GM21786 (cell line): ENCODE measurements around the gene TRPV6.

Source experiments
- ATAC-seq: cut with Tn5 transposase; IDR thresholded peaks from one replicate; pipeline ENCODE4 v1.9.1; 2021; ENCODE audit not compliant: unreplicated experiment

Gene TRPV6

DNA sequence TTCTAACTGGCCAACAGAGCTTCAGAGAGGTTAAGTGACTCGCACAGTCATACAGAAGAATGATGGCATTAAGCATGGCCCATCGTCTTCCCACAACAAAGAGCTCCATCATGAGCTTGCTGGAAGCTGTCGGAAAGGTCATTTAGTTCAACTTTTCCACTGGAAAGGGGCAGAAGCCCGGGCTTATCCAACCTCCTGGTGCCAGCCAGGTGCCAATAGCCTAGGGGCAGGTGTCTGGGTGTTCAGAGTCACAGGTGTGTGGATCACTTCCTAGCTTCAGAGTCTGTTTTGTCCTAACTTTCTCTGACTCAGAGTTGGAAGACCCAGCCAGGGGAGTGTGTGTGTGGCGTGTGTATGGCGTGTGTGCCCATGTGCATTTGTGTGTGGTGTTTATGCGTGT is 1.3 kb upstream of the TRPV6 start:
- no peak for ATAC-seq

DNA sequence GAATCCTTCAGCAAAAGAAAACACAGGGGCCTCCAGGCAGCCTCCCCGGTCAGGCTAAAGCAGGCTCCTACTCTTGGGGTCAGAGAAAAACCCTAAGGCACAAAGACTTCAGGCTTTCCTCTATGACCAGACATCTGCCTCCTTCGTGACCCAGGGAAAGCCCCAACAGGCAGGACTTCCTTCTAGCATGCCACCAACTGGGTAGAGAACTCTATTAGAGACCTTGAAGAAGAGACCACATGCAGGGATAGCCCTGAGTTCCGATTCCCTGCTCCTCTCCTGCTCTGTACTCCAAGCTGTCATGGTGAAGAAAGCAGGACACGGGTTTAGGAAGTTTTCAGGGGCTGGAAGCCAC is 1.3 kb downstream of the TRPV6 start:
- no peak for ATAC-seq

DNA sequence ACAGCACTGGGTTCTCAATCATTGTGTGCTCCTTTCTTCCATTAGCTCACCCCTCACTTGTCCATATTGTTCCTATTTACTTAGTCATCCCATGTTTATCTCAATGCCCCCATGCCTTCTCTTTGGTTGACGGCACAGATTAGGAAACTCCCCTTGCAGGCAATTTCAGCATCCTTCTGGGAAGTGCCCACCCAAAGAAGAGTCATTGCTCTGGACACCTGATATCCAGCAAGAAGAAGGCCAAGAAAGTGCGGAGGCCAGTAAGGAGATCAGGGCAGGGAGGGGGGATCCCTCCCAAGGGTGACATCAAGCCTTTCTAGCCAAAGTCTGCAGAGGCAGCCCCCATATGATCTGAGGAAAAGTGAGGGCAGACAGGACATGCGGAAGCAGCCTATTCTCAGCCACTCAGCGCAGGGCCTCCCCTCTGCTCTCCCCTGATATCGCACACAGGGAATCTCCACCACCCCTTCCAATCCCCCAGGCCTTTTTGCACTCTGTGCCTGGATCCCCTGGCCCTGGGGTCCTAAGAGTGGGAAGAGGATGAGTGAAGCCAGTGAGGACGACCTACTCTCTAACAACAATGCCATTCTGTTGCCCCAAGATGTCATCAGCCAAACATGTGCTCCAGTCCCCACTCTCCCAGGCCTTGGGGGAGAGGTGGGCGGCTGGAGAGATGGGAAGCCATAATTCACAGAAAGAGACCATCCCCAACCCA is 1.8 kb downstream of the TRPV6 start:
- no peak for ATAC-seq

DNA sequence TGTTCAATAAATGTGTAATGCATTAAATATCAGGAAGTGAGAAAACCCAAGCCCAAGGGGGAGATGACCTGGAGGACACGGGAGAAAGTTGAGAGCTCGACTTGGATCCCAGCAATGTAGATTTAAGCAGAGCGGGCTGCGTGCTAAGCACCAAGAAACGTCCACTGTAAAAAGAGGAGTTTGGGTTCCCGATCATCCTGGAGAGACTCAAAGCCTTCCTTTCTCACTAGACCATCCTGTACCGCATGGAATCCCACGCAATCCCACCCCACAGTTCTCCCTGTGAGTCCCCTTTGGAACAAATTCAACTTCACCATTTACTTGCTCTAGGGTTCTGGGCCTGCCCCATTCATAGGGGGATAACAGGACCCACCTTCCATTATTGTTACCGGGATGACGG is 2.4 kb downstream of the TRPV6 start:
- ATAC-seq: no peak

GRCh38 chr7:142882338-142882678 is 3.2 kb downstream of the TRPV6 start:
- ATAC-seq: no peak

- ATAC-seq: no peak
Measured at GRCh38 chr7:142881586-142882337, 3.8 kb downstream of the TRPV6 start.

GRCh38 chr7:142880876-142881505 is 4.6 kb downstream of the TRPV6 start:
- ATAC-seq: peak; percentile 81

DNA sequence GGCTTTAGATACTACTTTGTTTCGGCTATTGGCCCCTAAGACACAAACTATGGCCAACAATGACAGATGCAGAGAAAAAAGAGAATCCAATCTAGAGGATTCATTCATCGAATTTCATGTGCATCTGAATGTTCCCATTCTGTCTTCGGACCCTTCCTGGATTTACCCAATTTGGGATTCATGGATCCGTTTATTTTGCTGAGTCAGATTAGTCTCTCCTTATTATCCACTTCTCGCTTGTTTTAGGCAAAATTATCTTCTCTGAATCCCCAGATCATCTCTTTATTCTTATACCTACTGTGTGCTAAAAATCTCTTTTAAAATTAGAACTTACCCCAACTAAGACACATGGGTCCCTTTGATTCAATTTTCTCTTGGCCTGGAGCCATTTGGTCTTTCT is 6.5 kb downstream of the TRPV6 start:
- no peak for ATAC-seq

- ATAC-seq: no peak
Measured at GRCh38 chr7:142878315-142878714, 7.2 kb downstream of the TRPV6 start.

GRCh38 chr7:142876991-142877910 is 8.3 kb downstream of the TRPV6 start:
- no peak for ATAC-seq

GRCh38 chr7:142876236-142876960 is 9.1 kb downstream of the TRPV6 start:
- ATAC-seq: no peak

DNA sequence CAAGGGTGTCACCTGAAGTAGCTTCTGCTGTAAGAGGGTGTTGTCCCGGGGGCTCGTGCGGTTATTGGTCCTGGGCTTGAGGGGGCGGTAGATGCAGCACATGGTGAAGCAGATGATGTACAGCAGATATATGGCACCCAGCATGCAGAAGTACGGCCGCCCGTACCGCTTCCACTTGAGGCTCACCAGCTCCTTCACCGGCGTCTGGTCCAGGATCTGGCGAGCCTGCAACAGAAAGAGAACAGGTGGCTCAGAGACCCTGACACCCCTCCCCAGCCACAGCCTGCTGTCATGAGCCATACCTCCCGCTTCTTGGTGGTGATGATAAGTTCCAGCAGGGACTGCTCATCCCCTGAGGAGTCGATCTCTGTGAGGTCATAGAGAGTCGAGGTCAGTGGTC is 10.1 kb downstream of the TRPV6 start:
- ATAC-seq: no peak

DNA sequence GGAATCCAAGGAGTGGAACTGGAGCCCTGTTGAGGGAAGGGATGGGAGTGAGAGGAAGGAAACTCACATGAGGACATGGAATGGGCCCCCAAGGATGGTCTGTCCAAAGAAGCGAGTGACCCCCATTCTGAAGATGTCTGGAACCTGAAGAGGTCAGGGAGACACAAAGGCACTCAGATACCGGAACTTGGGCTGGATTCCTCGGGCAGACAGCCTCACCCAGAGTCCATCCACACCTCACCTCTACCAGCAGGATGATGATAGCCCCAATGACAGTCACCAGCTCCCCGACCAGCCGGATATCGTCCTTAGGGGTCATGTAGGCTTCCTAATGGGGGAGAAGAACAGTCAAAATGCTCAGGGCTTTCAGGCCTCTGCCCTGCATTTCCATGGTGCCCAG is 10.7 kb downstream of the TRPV6 start:
- no peak for ATAC-seq

GRCh38 chr7:142874409-142874808 is 11.1 kb downstream of the TRPV6 start:
- no peak for ATAC-seq

DNA sequence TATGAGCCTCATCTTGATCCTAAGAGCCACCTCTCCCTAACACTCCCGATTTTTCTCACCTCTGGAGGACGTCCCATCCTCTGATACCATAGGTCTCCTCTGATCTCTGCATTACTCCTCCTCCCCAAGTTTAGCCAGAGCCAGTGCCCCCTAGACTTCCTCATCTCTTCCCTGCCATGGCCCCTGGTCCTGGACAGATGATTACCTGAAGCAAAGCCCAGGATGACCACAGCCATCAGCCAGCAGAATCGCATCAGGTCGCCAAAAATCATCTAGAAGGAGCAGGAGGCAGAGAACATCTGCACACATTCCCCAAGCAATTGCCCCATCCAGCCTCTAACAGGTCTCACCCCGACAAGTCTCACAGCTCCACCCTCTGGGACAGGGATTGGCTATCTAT is 11.7 kb downstream of the TRPV6 start:
- ATAC-seq: no peak

GRCh38 chr7:142873281-142873784 is 12.2 kb downstream of the TRPV6 start:
- peak; percentile 69 for ATAC-seq

- no peak for ATAC-seq
Measured at GRCh38 chr7:142872106-142872675, 13.4 kb downstream of the TRPV6 start.

- no peak for ATAC-seq
Measured at GRCh38 chr7:142871260-142872105, 14.1 kb downstream of the TRPV6 start.

DNA sequence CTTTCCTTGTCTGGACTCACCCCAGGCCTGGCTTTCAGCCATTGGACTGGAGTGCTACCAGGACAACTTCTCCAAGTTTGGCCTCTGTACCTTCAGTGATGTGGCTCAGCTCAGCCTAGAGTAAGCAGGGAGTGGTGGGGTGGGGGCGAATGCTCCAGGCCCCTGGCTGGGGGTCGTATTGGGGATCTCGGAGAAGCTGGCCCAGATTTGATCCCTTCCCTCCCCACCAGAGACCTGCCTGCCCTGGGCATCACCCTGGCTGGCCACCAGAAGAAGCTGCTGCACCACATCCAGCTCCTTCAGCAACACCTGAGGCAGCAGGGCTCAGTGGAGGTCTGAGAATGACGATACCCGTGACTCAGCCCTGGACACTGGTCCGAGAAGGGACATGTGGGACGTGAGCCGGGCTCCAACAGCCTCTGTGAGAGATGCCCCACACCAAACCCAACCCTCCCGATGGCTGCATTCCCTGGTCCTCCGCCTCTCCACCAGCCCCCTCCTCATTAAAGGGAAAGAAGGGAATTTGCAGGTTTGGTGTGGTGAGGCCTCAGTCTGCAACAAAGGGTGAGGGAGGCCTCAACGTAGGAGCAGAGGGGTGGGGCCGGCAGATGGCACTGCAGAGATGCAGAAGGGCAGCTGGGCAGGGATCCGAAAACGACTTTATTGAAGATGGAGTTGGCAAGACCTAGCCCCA is 14.8 kb downstream of the TRPV6 start:
- no peak for ATAC-seq
